Omental fat pad (tissue), 4 donors: ENCODE results near the gene STIL. TPM values are rescaled to one million over a fixed set of nuclear protein-coding genes. Genes with fewer than 3 reads are reported as not detected.
A peak's percentile ranks its signal among the peaks of the same experiment; 100 is the strongest.

Experiments used
- ATAC-seq: fragments of 150-250 bp; one replicate; pipeline ENCODE4 v1.9.1; 2016; ENCODE audit warnings: mild to moderate bottlenecking, moderate library complexity; ENCODE audit not compliant: low FRiP score
- DNase-seq: peaks from one replicate; pipeline ENCODE4 v3.0.0-alpha.2; 2019; ENCODE audit warnings: low spot score
- CTCF ChIP-seq, 3 donors: fragments of 450-650 bp; IDR thresholded peaks; one replicate each; pipeline ENCODE4 v1.5.1; 2016 to 2017; ENCODE audit warnings: antibody characterized with exemption in 3 of 3, mild to moderate bottlenecking in 3 of 3, moderate library complexity in 2 of 3
- total RNA-seq, 4 donors: library from RNA; depleted of rRNA; stranded (reverse); fragments of >200 nt; gene quantifications; one replicate each; pipeline ENCODE4 v1.1.0, GENCODE V29; 2016

STIL gene
- total RNA-seq, 4 donors from 2014 or later = 1.0 to 2.2 (median 1.3) TPM

- no peak for DNase-seq
- no peak for TF ChIP-seq CTCF (IDR thresholded peaks at IDR 0.05)
- no peak for ATAC-seq
These were observed 26.3 kb upstream of the STIL start for GRCh38 chr1:47340227-47340626.

GRCh38 chr1:47338249-47339077, 24.5 kb upstream of the STIL start:
- no peak for TF ChIP-seq CTCF (IDR thresholded peaks at IDR 0.05)
- ATAC-seq = no peak

GRCh38 chr1:47337350-47337749, 23.4 kb upstream of the STIL start:
- TF ChIP-seq CTCF (IDR thresholded peaks at IDR 0.05) = no peak
- no peak for ATAC-seq
- no peak for DNase-seq

More at GRCh38 chr1:47338249-47339077, 24.5 kb upstream of the STIL start:
- DNase-seq = no peak

GRCh38 chr1:47334765-47335435, 21.0 kb upstream of the STIL start:
- TF ChIP-seq CTCF (IDR thresholded peaks at IDR 0.05) = no peak
- DNase-seq = no peak
- no peak for ATAC-seq

GRCh38 chr1:47333922-47334764, 20.2 kb upstream of the STIL start:
- peak; percentile 93 for ATAC-seq
- TF ChIP-seq CTCF (IDR thresholded peaks at IDR 0.05) = peak in 1 of 3 donors; percentile 16
- peak; percentile 59 for DNase-seq

GRCh38 chr1:47333578-47333921, 19.6 kb upstream of the STIL start, which contains the start of gene CMPK1:
CMPK1 (plus strand) TSS chr1:47333790; CDS start chr1:47333946, 156 bp downstream.
- DNase-seq (peak; percentile 40), ATAC-seq (peak; percentile 83)
- TF ChIP-seq CTCF (IDR thresholded peaks at IDR 0.05) = no peak
